Activated T-helper 1 cell treated with anti-CD3 and anti-CD28 coated beads, Interleukin-12 subunit alpha, Interleukin-12 subunit beta, Interleukin-2, Interleukin-4 antibody, amounts not matched to agents 30 ng/mL and 10 ng/mL and 1 ng/mL, durations not matched to agents 14 hours and 24 hours and 36 hours (primary cell): ENCODE results near the gene VAV3. TPM values are rescaled to one million over a fixed set of nuclear protein-coding genes. Genes with fewer than 3 reads are reported as not detected.

Experiments used
- DNase-seq: peaks from one replicate; pipeline ENCODE4 v3.0.0; 2021; ENCODE audit warnings: low spot score
- H3K27ac Mint-ChIP-seq: one replicate; pipeline ENCODE4 v1.8.0; 2021; ENCODE audit warnings: mild to moderate bottlenecking, mixed read lengths
- H3K27me3 Mint-ChIP-seq: one replicate; pipeline ENCODE4 v1.8.0; 2022; ENCODE audit warnings: mild to moderate bottlenecking, moderate library complexity, mixed read lengths; ENCODE audit not compliant: insufficient read depth
- H3K36me3 Mint-ChIP-seq: one replicate; pipeline ENCODE4 v1.8.0; 2021; ENCODE audit warnings: low read depth, mixed read lengths
- H3K4me1 Mint-ChIP-seq: one replicate; pipeline ENCODE4 v1.8.0; 2021; ENCODE audit warnings: low read depth, mixed read lengths
- H3K4me3 Mint-ChIP-seq: one replicate; pipeline ENCODE4 v1.8.0; 2021; ENCODE audit warnings: mild to moderate bottlenecking, moderate library complexity, mixed read lengths
- H3K9me3 Mint-ChIP-seq: one replicate; pipeline ENCODE4 v1.8.0; 2021; ENCODE audit warnings: mixed read lengths
- intact Hi-C: fragments of 100-400 bp; cut with micrococcal nuclease; formaldehyde crosslinking; loops from one replicate; pipeline ENCODE4 v1.15.1; 2024
- total RNA-seq: library from RNA; stranded (reverse); gene quantifications from 2 replicates; pipeline ENCODE4 v1.2.3, GENCODE V29; 2022

The VAV3 gene
- total RNA-seq, 1 donor from 2014 or later, result 5.3 TPM

- Mint-ChIP-seq H3K4me1 (no peaks in the 10 kb centered on the region), H3K27ac (no peak overlapping the region), H3K27me3 (no peaks in the 10 kb centered on the region), H3K36me3 (no peaks in the 10 kb centered on the region), H3K4me3 (no peak overlapping the region), H3K9me3 (no peaks in the 10 kb centered on the region)
- no peak for DNase-seq
- intact Hi-C loops, result no loop called here
These were observed 27.4 kb upstream of the VAV3 start for GRCh38 chr1:107992347-107992746.

- no peaks in the 10 kb centered on the region for H3K9me3 Mint-ChIP-seq
- no peak overlapping the region for H3K27ac Mint-ChIP-seq
- H3K4me3 Mint-ChIP-seq, result no peak overlapping the region
- intact Hi-C loops, result no loop called here
- no peaks in the 10 kb centered on the region for H3K4me1 Mint-ChIP-seq
- H3K27me3 Mint-ChIP-seq, result no peaks in the 10 kb centered on the region
- H3K36me3 Mint-ChIP-seq, result no peaks in the 10 kb centered on the region
- no peak for DNase-seq
These were observed 26.5 kb upstream of the VAV3 start for GRCh38 chr1:107991371-107992066.

DNA sequence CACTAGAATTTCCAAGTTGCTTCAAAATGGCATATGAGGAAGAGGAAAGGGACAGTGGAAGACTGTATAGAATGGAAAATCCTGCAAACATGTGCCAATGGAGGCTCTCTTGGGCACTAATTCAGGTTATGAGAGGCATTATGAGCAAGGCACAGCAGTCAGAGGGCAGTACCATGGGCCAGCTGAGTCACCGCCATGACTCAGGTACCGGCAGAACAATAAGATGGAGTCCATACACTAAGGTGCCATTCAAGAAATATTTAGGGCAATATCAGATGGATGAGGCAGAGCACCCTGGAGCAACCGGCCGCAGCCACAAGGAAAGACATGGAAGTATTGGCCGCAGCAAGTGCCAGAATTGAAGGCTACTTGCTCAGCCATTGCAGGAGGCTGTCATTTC is 25.6 kb upstream of the VAV3 start:
- Mint-ChIP-seq H3K9me3 (no peaks in the 10 kb centered on the region), H3K36me3 (no peaks in the 10 kb centered on the region), H3K4me3 (no peak overlapping the region), H3K27ac (no peak overlapping the region), H3K4me1 (no peaks in the 10 kb centered on the region), H3K27me3 (no peaks in the 10 kb centered on the region)
- intact Hi-C loops, result no loop called here
- no peak for DNase-seq

- H3K36me3 Mint-ChIP-seq, result no peaks in the 10 kb centered on the region
- peaks cover 11% of the 10 kb centered on the region for H3K27me3 Mint-ChIP-seq
- H3K9me3 Mint-ChIP-seq, result no peaks in the 10 kb centered on the region
- H3K4me3 Mint-ChIP-seq, result no peak overlapping the region
- intact Hi-C loops, result no loop called here
- no peak overlapping the region for H3K27ac Mint-ChIP-seq
- no peak for DNase-seq
- no peaks in the 10 kb centered on the region for H3K4me1 Mint-ChIP-seq
These were observed 16.3 kb upstream of the VAV3 start for GRCh38 chr1:107981277-107981676.

GRCh38 chr1:107979926-107980325 is 14.9 kb upstream of the VAV3 start:
- H3K36me3 Mint-ChIP-seq, result no peaks in the 10 kb centered on the region
- H3K4me3 Mint-ChIP-seq, result no peak overlapping the region
- intact Hi-C loops, result loop anchor here (5.0 kb wide), 2 partner anchors 43 to 72 kb away; no protein-coding TSS in a partner anchor
- no peaks in the 10 kb centered on the region for H3K4me1 Mint-ChIP-seq
- H3K9me3 Mint-ChIP-seq, result no peaks in the 10 kb centered on the region
- H3K27me3 Mint-ChIP-seq, result peaks cover 11% of the 10 kb centered on the region
- H3K27ac Mint-ChIP-seq, result no peak overlapping the region
- DNase-seq, result no peak

DNA sequence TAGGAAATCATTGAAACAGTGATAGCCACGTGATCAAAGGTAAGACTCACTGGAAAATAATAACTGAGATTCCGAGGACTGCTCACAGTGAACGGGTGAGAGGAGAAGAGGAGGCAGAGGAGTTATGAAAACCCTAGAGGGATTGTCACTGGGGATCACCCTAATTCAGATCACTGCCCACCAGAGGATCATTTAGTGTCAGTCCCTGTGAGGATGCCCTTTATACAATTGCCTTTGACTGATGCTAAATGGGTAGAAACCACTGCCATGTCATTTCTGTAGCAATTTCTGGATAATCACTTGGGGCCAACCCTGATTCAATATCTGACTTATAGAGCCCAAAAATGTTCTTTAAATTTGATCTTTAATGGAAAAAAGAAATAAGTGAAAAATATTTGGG is 14.1 kb upstream of the VAV3 start:
- Mint-ChIP-seq H3K27ac (no peak overlapping the region), H3K27me3 (peaks cover 11% of the 10 kb centered on the region), H3K9me3 (no peaks in the 10 kb centered on the region), H3K4me3 (no peak overlapping the region), H3K36me3 (no peaks in the 10 kb centered on the region), H3K4me1 (no peaks in the 10 kb centered on the region)
- no peak for DNase-seq
- intact Hi-C loops, result loop anchor here (5.0 kb wide), 2 partner anchors 42 to 73 kb away; no protein-coding TSS in a partner anchor

- Mint-ChIP-seq H3K36me3 (no peaks in the 10 kb centered on the region), H3K27ac (no peak overlapping the region), H3K4me1 (no peaks in the 10 kb centered on the region), H3K9me3 (no peaks in the 10 kb centered on the region), H3K27me3 (peaks cover 9% of the 10 kb centered on the region), H3K4me3 (no peak overlapping the region)
- intact Hi-C loops, result loop anchor here (5.0 kb wide), 2 partner anchors 40 to 75 kb away; no protein-coding TSS in a partner anchor
- no peak for DNase-seq
These were observed 11.9 kb upstream of the VAV3 start for GRCh38 chr1:107976836-107977235.

DNA sequence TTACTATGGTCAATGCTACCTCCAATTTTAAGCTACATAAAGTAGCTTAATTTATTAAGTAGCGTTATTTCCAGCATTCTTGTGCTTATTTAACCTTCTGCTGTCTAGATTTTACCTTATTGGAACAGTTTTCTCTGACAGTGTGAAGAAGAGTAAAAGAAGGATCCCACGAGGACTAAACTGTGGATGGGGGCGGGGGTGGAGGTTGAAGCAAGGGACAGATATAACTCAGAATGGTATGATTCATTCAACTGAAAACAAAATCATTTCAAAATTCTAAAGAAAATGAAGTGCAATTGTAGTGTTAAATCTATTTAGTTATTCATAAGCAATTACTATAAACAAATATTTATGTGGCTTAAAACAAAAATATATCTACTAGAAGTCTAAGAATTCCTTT is 11.5 kb upstream of the VAV3 start:
- H3K9me3 Mint-ChIP-seq, result no peaks in the 10 kb centered on the region
- no peak for DNase-seq
- intact Hi-C loops, result loop anchor here (5.0 kb wide), 2 partner anchors 39 to 76 kb away; no protein-coding TSS in a partner anchor
- H3K36me3 Mint-ChIP-seq, result no peaks in the 10 kb centered on the region
- H3K4me1 Mint-ChIP-seq, result no peaks in the 10 kb centered on the region
- H3K27ac Mint-ChIP-seq, result no peak overlapping the region
- H3K27me3 Mint-ChIP-seq, result peaks cover 9% of the 10 kb centered on the region
- H3K4me3 Mint-ChIP-seq, result no peak overlapping the region

DNA sequence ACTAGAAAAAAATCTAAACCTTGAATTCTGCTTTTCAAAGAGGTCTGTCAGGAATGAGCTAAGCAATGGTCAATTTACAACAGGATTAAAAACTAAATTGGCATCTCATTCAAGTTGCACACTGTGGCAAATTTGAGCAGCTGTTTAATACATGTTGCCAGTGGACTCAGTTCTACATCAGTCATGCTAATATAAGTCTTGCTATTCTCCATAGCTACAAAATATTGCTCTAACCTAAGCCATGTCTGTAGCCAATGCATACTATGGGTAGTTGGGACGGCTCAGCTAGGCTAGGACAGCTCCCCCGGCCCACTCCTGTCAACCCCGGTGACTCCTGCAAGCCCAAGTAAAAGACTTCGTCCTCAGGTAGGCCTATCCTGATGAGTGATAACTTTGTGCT is 10.9 kb upstream of the VAV3 start:
- no peak overlapping the region for H3K4me3 Mint-ChIP-seq
- peaks cover 9% of the 10 kb centered on the region for H3K27me3 Mint-ChIP-seq
- H3K27ac Mint-ChIP-seq, result no peak overlapping the region
- H3K9me3 Mint-ChIP-seq, result no peaks in the 10 kb centered on the region
- intact Hi-C loops, result loop anchor here (5.0 kb wide), 2 partner anchors 39 to 76 kb away; no protein-coding TSS in a partner anchor
- H3K36me3 Mint-ChIP-seq, result no peaks in the 10 kb centered on the region
- no peaks in the 10 kb centered on the region for H3K4me1 Mint-ChIP-seq
- DNase-seq, result no peak

GRCh38 chr1:107974090-107974489 is 9.1 kb upstream of the VAV3 start:
- intact Hi-C loops, result no loop called here
- H3K27ac Mint-ChIP-seq, result no peak overlapping the region
- no peaks in the 10 kb centered on the region for H3K36me3 Mint-ChIP-seq
- H3K4me1 Mint-ChIP-seq, result no peaks in the 10 kb centered on the region
- no peak overlapping the region for H3K4me3 Mint-ChIP-seq
- peaks cover 4% of the 10 kb centered on the region for H3K27me3 Mint-ChIP-seq
- no peak for DNase-seq
- no peaks in the 10 kb centered on the region for H3K9me3 Mint-ChIP-seq

DNA sequence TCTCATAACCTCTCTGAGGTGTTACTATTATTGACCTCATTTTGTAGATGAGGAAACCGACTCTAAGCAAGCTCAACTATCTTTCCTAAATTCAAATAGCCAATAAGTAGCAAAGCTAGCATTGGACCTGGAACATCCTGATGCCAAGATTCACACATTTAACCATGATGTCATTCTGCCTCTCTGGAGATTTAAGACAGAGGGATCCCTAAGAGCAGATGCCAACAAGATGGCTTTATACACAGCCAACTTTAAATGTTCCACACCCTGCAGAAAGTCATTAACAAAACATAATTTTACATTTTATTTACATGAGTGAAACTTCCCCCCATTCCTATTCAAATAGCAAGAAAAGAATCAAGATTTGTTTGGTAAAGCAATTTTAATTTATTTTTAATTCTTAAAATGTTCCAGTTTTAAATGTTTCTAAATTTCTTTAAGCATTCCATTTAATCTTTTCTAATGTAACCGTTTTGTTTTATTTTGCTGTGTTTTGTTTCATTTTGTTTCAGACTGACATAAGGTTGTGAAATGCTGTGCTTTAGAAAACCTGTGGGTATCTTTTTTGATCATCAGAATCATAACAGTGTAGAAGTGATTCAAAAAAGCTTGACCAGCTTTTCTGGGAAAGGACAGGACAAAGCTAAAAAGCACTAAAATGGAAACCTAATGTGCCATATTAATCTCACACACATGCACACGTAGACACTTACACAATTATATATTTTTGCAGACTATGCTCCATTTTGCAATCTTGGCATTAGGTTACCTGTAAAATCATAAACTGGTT is 7.6 kb upstream of the VAV3 start:
- Mint-ChIP-seq H3K9me3 (no peaks in the 10 kb centered on the region), H3K27me3 (peaks cover 9% of the 10 kb centered on the region), H3K4me1 (no peaks in the 10 kb centered on the region), H3K36me3 (no peaks in the 10 kb centered on the region), H3K27ac (no peak overlapping the region), H3K4me3 (no peak overlapping the region)
- DNase-seq, result no peak
- intact Hi-C loops, result no loop called here

- Mint-ChIP-seq H3K9me3 (no peaks in the 10 kb centered on the region), H3K36me3 (no peaks in the 10 kb centered on the region)
- intact Hi-C loops, result no loop called here
These were observed 1.6 kb upstream of the VAV3 start for GRCh38 chr1:107966550-107966949.

More at GRCh38 chr1:107966550-107966949, 1.6 kb upstream of the VAV3 start:
- no peak for DNase-seq
- Mint-ChIP-seq H3K4me3 (peak overlapping the region; percentile 52), H3K4me1 (peaks cover 28% of the 10 kb centered on the region), H3K27me3 (peaks cover 9% of the 10 kb centered on the region), H3K27ac (no peak overlapping the region)
